SK-MEL-5 (cell line): Measurements from ENCODE around the gene OTUB1. TPM values are rescaled to one million over a fixed set of nuclear protein-coding genes. Genes with fewer than 3 reads are reported as not detected.
"Not testable (repeated sequence)": the region's sequence is repeated elsewhere in the genome, so short reads cannot be mapped to it uniquely, and the experiment has no call there.

Source experiments
- DNase-seq: peaks from one replicate; pipeline ENCODE4 v3.0.0-alpha.2; 2016; ENCODE audit warnings: low read depth, low spot score
- in situ Hi-C: cut with HindIII; loops from 2 replicates; pipeline ENCODE4 v1.10.0; 2016; ENCODE audit warnings: low sequenced_read_pairs, high pct_unique_total_duplicates, low pct_unique_long_range_greater_than_20kb
- total RNA-seq: library from RNA; depleted of rRNA; stranded (reverse); fragments of >200 nt; shearing (Covaris generic); gene quantifications from 2 replicates; pipeline ENCODE4 v1.2.3, GENCODE V29; 2014

The OTUB1 gene
- total RNA-seq, 1 experiment from 2014 or later, result 37.3 TPM

DNA sequence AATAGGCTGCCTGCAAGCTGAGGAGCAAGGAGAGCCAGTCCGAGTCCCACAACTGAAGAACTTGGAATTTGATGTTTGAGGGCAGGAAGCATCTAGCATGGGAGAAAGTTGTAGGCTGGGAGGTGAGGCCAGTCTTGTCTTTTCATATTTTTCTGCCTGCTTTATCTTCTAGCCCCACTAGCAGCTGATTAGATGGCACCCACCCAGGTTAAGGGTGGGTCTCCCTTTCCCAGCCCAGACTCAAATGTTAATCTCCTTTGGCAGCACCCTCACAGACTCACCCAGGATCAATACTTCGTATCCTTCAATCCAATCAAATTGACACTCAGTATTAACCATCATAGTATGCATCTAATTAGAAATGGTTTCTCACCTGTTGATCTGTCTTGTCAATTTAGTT lies 16.8 kb upstream of the OTUB1 start:
- DNase-seq, result no peak
- in situ Hi-C loops, result no loop called here

GRCh38 chr11:63970902-63971301 lies 15.3 kb upstream of the OTUB1 start:
- in situ Hi-C loops, result no loop called here

GRCh38 chr11:63973912-63974258 lies 12.4 kb upstream of the OTUB1 start:
- in situ Hi-C loops, result not testable (repeated sequence)

More at GRCh38 chr11:63970902-63971301, 15.3 kb upstream of the OTUB1 start:
- DNase-seq, result no peak

GRCh38 chr11:63974259-63975143 lies 11.7 kb upstream of the OTUB1 start, which contains the start of gene COX8A:
COX8A (plus strand) TSS chr11:63974620; CDS start chr11:63974681, 61 bp downstream.
- in situ Hi-C loops, result no loop called here
- DNase-seq, result peak; percentile 100

More at GRCh38 chr11:63973912-63974258, 12.4 kb upstream of the OTUB1 start:
- DNase-seq, result not testable (repeated sequence)

DNA sequence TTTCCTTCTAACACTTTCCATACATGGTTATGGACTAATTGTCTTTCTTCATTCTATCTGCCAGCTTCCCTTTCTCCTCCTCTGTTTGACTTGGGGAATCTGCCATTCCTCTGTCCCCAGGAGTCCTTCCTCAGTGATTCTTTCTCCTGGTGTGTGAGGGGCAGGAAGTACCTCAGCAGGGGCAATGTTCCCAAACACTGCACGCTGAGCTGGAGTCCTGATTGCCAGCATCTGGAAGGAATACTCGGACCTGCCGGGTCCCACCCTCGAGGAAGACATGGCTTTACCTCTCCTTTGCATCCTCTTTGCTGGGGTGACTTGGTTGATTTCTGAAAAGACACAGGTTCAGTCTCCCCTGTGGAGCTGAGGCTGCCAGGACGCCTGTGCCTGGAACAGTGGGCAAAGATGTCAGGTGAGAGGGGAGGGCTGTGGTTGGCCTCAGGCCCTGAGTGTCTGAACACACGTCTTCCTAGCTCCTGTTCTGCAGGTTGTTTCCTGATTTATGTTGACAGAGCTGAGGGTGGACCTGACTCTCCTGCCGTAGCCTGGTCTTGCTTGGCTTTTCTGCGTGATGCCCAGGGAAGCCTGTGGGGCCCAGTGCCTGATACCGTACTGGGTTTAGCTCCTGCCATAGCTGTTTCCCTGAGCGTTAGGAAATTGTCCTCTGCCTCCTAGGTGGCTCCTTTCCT lies 7.5 kb upstream of the OTUB1 start:
- in situ Hi-C loops, result no loop called here

GRCh38 chr11:63979426-63979825 lies 6.8 kb upstream of the OTUB1 start:
- DNase-seq, result no peak
- in situ Hi-C loops, result no loop called here

More for the DNA sequence above, 7.5 kb upstream of the OTUB1 start:
- no peak for DNase-seq

GRCh38 chr11:63985812-63986155 lies 454 bp upstream of the OTUB1 start:
- in situ Hi-C loops, result no loop called here
- no peak for DNase-seq

GRCh38 chr11:63986932-63987513 lies 785 bp downstream of the OTUB1 start:
- in situ Hi-C loops, result no loop called here
- DNase-seq, result no peak

DNA sequence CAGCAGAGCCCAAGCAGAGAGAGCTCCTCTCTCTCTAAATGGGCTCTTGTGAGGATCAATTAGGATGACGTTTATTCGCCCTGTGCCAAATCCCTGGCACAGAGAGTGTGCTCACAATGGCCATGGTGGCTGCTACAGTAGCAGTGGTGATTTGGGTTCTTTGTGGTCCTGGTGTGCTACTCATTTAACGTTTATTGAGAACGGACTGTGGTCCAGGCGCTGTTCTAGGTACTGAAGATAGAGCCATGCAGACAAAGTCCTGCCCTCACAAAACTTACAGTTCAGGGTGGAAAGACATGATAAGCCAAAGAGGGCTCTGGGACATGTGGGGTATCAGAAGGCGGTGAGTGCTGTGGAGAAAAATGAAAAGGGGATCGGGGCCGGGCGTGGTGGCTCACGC lies 5.3 kb downstream of the OTUB1 start:
- no peak for DNase-seq
- in situ Hi-C loops, result no loop called here

DNA sequence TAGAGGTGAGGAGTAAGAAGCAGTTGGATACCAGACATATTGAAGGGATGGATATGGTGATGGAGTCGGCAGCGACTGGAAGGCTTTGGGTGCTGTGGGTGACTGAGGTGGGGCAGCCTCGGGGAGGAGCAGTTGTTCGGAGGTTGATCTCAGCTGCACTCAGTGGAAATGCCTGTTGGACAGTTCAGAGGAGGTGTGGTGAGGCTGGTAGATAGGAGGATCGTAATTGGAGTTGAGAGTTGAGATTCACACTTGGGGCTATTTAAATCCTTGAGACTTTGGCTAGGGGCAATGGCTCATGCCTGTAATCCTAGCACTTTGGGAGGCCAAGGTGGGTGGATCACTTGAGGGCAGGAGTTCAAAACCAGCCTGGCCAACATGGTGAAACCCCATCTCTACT lies 6.9 kb downstream of the OTUB1 start:
- DNase-seq, result no peak
- in situ Hi-C loops, result no loop called here

- no peak for DNase-seq
Observed at GRCh38 chr11:63993993-63994392, 7.8 kb downstream of the OTUB1 start.

GRCh38 chr11:63996512-63996911 lies 10.3 kb downstream of the OTUB1 start:
- no peak for DNase-seq
- in situ Hi-C loops, result no loop called here

More at GRCh38 chr11:63993993-63994392, 7.8 kb downstream of the OTUB1 start:
- in situ Hi-C loops, result no loop called here

- DNase-seq, result no peak
- in situ Hi-C loops, result no loop called here
Observed at GRCh38 chr11:63997104-63997700, 11.0 kb downstream of the OTUB1 start.

DNA sequence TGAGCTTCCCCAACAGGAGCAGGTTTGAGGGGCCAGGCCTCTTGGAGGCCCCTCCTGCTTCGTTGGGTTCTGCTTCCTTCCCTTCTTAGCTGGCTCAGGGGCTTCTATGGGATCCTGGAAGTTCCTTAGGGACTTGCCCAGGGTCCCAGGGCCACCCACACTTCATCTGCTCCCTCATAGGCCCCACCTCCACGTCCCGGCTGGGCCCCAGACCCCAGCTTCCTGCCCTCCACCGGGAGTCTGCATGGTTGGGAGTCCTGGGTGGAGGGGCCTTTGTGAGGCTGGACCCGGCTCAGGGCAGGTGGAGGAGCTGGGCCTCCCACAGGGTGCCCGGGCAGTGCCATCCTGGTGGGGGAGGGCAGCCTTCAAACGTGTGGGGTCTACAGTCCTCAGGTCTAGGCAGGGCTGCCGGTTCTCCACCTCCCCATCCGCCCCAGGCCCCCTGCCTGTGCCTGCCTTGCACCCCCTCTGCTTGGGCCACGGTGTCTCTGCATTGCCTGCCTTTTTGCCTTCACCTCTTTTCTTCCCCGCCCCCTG lies 11.6 kb downstream of the OTUB1 start:
- in situ Hi-C loops, result no loop called here
- DNase-seq, result no peak

DNA sequence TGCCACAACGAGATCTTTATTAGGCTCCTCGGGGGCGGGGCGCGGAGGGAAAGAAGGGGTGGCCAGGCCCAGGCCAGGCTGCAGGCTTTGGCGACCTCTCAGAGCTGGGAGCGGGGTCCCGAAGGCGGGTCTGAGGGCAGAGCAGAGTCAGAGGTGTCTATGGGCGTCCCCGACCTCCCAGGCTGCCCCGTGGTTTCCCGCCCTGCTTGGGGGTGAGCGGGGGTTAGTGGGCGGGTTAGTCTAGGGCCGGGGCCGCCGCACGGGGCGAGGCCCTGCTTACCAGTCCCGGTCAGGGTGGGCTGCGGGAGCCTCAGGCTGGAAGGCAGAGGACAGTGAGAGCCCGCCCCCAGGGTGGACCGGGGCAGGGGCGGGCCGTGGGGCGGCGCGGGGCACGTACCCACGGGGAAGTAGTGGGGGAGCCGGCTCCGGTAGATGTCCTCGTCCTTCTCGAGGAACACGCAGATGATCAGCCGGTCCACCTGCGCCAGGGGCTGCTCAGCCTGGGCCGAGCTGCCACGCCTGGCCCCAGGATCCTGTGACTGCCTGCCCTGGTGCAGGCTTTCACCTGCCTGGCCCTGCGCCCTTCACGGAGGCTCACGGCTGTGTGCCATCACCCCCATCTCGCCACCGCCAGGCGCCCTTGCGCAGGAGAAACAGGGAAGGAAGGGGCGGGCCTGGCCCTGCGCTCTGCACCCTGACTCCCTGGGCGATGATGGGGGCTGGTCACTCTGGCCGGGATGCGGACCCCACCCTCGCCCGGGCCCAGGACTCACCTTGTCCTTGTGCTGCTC lies 12.5 kb downstream of the OTUB1 start:
- in situ Hi-C loops, result no loop called here
- DNase-seq, result no peak

DNA sequence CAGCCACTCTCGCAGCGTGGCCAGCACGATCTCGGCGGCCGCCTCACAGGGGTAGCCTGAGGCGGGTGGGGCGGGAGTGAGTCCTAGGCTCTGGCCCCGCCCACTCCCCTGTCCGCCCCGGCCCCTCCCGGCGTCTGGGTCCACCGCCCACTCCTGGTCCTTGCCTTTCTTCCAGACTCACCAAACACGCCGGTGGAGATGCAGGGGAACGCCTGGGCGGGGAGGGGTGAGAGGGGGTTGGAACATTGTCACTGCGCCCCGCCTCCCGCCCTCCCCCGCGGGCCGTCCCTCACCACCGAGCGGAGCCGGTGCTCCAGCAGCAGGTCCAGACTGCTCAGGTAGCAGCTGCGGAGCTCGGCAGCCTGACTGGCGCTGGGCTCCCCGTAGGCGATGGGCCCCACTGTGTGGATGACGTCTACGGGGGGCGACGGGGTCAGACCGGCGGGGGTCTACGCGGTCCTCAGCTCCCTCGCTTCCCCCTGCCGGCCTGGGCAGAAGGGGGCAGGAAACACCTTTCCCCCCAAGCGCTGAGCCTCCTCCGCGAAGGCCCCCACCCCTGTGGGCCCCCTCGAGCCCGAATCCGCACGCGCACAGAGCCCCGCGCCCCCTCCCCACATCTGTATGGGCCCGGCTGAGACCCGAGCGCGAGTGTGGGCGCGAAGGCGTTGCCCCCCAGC lies 13.2 kb downstream of the OTUB1 start:
- DNase-seq, result no peak
- in situ Hi-C loops, result no loop called here
